Measurements from ENCODE around the gene EHD4.

DNA sequence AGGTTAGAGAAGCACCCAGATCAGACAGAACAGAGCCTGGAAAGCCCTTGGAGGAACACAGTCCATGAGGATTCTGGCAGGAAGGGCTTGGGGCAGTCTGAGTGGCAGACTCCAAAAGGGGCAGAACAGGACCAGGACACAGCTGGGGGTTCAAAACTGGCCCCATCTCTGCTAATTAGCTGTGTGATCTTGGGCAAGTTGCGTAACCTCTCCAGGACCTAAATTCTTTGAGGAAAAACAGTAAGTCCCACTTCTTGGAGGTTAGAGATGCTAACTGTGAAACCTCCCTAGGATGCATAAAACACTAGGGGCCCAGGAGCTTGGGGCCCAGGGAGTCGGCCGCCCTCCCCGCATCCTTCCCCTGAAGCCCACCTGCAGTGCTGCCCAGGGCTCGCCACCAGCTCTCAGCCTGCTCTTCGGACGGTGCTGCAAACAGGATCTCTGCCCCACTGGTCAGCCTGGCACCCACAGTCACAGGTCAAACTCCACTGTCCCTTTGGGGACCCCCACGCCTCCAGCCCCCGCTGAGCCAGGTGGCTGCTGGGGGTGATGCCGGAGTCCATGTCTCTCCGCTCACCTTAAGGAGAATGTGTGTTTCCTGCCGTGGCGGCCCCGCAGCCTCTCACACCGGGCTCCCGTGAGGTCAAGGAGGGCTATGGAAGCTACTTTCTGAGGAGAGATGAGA, 121.7 kb downstream of the EHD4 start:
- no peak for TF ChIP-seq POLR2A (IDR thresholded peaks at IDR 0.05)
- TF ChIP-seq, protein P1, sequence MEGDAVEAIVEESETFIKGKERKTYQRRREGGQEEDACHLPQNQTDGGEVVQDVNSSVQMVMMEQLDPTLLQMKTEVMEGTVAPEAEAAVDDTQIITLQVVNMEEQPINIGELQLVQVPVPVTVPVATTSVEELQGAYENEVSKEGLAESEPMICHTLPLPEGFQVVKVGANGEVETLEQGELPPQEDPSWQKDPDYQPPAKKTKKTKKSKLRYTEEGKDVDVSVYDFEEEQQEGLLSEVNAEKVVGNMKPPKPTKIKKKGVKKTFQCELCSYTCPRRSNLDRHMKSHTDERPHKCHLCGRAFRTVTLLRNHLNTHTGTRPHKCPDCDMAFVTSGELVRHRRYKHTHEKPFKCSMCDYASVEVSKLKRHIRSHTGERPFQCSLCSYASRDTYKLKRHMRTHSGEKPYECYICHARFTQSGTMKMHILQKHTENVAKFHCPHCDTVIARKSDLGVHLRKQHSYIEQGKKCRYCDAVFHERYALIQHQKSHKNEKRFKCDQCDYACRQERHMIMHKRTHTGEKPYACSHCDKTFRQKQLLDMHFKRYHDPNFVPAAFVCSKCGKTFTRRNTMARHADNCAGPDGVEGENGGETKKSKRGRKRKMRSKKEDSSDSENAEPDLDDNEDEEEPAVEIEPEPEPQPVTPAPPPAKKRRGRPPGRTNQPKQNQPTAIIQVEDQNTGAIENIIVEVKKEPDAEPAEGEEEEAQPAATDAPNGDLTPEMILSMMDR (IDR thresholded peaks at IDR 0.05) = no peak

Data from body of pancreas (tissue), 4 donors.